Measurements from ENCODE around the gene ADCK1.
A peak's percentile ranks its signal among the peaks of the same experiment; 100 is the strongest.
"Not testable (repeated sequence)": the region's sequence is repeated elsewhere in the genome, so short reads cannot be mapped to it uniquely, and the experiment has no call there.

The ADCK1 gene

GRCh38 chr14:77799863-77800730 is at the start of gene ADCK1:
Gene ADCK1 (plus strand): TSS chr14:77800109. CDS start chr14:77818979, 18,870 bp downstream.
- peak; percentile 93 for DNase-seq

- DNase-seq = no peak
Measured at GRCh38 chr14:77752266-77752665, 47.6 kb upstream of the ADCK1 start.

GRCh38 chr14:77752799-77753516 is 47.0 kb upstream of the ADCK1 start:
- no peak for DNase-seq

GRCh38 chr14:77760381-77761204 is 39.3 kb upstream of the ADCK1 start, which contains the start of gene SNW1:
Gene SNW1 (minus strand): TSS chr14:77761156. CDS start chr14:77761127, 29 bp downstream.
- DNase-seq = peak; percentile 96

GRCh38 chr14:77761205-77761931 is 38.5 kb upstream of the ADCK1 start:
- DNase-seq = peak; percentile 63

GRCh38 chr14:77763316-77763715 is 36.6 kb upstream of the ADCK1 start:
- DNase-seq = no peak

- no peak for DNase-seq
Measured at GRCh38 chr14:77763978-77764377, 35.9 kb upstream of the ADCK1 start.

GRCh38 chr14:77768442-77769069 is 31.4 kb upstream of the ADCK1 start:
- DNase-seq = not testable (repeated sequence)

- not testable (repeated sequence) for DNase-seq
Measured at GRCh38 chr14:77773966-77774365, 25.9 kb upstream of the ADCK1 start.

GRCh38 chr14:77782202-77782601 is 17.7 kb upstream of the ADCK1 start:
- no peak for DNase-seq

GRCh38 chr14:77786148-77786547 is 13.8 kb upstream of the ADCK1 start:
- DNase-seq = no peak

- no peak for DNase-seq
Measured at GRCh38 chr14:77790566-77791224, 9.2 kb upstream of the ADCK1 start.

GRCh38 chr14:77791225-77791600 is 8.7 kb upstream of the ADCK1 start:
- no peak for DNase-seq

- DNase-seq = not testable (repeated sequence)
Measured at GRCh38 chr14:77793255-77793654, 6.7 kb upstream of the ADCK1 start.

GRCh38 chr14:77794357-77794756 is 5.6 kb upstream of the ADCK1 start:
- DNase-seq = no peak

GRCh38 chr14:77799456-77799855 is 453 bp upstream of the ADCK1 start:
- not testable (repeated sequence) for DNase-seq

- no peak for DNase-seq
Measured at GRCh38 chr14:77800814-77801213, 905 bp downstream of the ADCK1 start.

- no peak for DNase-seq
Measured at GRCh38 chr14:77804592-77804991, 4.7 kb downstream of the ADCK1 start.

GRCh38 chr14:77805706-77806105 is 5.8 kb downstream of the ADCK1 start:
- no peak for DNase-seq

GRCh38 chr14:77808250-77808649 is 8.3 kb downstream of the ADCK1 start:
- DNase-seq = no peak

GRCh38 chr14:77809011-77809410 is 9.1 kb downstream of the ADCK1 start:
- no peak for DNase-seq
